UCSD-AML1 (cell line): ENCODE results near the gene KRTAP21-1.
"Not testable (repeated sequence)": the region's sequence is repeated elsewhere in the genome, so short reads cannot be mapped to it uniquely, and the experiment has no call there.

Experiments used
- DNase-seq: peaks from one replicate; lab custom pipeline; 2025; ENCODE audit not compliant: unreplicated experiment; lab: John Stamatoyannopoulos, UW

KRTAP21-1 gene

GRCh38 chr21:30755328-30755727 is at the start of gene KRTAP21-1:
Gene KRTAP21-1 (minus strand): TSS chr21:30755428. CDS start chr21:30755378, 50 bp downstream.
- not testable (repeated sequence) for DNase-seq

GRCh38 chr21:30800605-30801004 is 45.4 kb upstream of the KRTAP21-1 start:
- no peak for DNase-seq

GRCh38 chr21:30793581-30794314 is 38.5 kb upstream of the KRTAP21-1 start:
- no peak for DNase-seq

DNA sequence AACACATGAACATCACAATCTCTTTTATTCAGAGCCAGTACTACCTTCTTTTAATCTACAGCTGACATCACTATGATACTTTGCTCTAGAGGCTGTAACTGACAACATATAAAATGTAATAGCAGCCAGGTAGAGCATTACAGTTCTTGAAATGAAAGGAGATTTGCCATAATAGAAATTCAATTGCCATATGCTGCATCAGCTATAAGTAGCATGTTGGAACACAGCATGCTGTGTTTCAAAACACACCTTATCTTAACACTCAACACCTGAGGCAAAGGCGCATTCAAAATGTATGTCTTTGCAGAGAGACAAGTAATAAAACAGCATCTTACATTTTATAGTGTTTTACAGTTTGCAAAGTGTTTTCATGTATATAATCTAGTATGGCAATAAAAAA is 24.0 kb upstream of the KRTAP21-1 start:
- DNase-seq: no peak

DNA sequence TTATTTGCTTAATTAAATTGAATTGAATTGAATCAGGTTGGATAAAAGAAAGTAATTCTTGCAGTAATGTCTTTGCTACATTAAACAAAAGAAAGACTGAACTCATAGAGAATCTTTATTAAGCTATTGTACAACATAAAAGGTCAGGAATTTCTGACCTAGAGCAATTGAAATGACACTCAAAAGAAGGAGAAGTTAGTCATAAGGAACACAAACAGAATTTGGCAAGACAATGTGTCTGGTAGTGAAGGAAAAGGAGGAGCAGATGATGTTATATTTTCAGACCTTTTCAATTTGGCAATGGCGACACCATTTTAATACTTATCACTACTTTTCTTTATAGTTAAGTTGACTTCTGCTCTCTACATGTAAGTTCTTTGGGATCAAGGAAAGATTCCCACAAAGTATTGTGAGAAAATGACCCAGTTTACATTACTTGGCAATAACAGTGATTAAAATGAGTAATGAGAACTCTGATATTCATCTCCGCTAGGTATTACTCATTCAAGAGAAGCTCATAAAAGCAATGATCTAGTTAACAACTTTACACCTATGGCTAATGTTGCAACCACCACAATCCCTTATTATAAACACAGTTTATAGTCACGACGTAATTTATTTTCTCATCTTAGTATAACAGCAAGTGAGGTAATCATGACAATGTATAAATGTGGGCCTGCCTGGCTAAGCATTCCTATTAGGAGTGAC is 14.7 kb upstream of the KRTAP21-1 start:
- DNase-seq: no peak

GRCh38 chr21:30760776-30761175 is 5.5 kb upstream of the KRTAP21-1 start:
- no peak for DNase-seq

DNA sequence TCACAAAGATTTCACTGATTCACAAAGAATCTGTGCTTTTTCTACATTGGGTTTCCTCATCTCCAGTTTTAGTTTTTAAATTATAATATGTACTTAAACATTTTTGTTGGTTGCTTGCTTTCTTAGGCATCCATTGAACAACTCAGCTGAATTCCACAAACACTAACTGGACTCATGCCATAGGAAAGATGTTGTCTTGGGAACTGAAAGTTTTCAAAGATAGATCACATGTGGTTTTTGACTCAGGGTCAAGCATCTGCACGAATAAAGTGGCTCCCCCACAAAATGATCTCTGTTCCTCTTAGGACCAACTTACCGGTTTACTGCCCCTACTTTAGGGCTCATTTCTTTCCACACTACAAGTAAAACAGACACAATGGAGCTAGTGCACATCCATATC is 3.1 kb upstream of the KRTAP21-1 start:
- no peak for DNase-seq

DNA sequence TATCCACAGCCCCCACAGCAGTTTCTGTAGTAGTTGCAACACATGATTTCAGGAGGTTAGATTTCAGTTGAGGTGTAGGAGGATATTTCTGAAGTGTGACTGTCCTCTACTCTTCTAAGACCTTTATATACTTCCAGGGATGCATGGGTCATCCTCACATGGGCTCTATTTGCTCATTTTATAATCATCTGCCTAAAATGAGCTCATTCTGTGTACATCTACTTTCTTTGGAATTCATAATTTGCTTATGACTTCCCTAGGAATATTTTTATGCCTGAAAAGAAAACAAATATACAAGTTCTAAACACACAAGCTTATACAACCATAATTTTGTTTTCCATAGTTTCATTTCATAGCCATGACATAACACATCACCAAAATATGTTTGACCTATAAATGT is 8.1 kb downstream of the KRTAP21-1 start, which contains the start of gene KRTAP21-2:
Gene KRTAP21-2 (minus strand): TSS at position 101 of the 400 bp plus-strand sequence. CDS start 57 bp downstream, at position 44.
- no peak for DNase-seq

DNA sequence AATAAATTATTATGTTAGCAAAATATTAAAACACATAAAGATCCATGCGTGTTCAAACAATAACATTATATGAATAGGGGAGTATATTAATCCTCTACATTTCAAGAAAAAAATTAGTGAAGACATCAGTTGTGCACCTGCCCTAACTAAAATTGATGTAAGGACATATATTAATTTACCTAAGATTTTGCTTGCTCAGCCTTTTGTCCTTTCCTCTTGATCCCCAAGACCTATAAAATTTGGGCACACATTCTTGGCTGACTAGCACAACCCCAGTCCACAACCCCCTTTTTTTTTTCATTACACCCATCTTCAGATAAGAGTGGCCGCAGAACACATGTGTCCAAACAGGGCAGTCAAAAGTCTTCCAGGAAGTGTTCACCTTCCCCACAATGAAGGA is 14.8 kb downstream of the KRTAP21-1 start:
- DNase-seq: no peak

DNA sequence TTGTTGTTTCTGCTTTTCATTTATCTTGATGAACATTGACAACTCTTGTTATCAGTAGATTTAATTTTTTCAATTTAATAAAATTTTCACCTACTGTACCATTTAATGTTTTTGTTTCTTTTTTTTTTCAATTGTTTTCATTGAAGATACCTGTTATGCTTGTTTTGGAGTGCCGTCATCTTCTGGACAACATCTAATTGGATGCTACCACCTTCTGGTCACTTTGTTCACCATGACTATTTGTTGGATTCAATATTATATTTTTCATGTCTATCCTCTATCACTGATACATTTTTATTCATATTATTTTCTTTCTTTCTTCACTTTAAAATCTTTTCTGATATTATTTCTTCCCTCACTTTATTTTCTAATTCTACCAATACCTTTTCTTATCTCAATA is 22.2 kb downstream of the KRTAP21-1 start:
- no peak for DNase-seq

DNA sequence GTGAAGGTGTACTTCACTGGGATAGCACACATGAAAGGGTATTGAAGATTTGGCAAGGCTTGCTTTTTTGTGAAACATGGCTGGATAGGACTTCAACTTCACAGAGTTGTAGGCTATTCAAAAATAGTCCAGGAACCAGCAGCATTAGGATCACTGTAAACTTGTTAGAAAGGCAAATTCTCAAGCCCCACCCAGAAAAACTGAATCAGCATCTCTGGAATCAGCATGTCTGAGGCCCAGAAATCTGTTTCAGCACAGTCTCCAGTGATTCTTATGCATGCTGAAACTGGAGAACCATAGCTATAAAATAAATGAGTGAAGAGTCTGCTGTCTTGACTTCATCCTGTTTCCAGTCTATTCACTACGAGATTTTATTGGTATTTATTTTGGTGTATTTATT is 28.5 kb downstream of the KRTAP21-1 start:
- no peak for DNase-seq

DNA sequence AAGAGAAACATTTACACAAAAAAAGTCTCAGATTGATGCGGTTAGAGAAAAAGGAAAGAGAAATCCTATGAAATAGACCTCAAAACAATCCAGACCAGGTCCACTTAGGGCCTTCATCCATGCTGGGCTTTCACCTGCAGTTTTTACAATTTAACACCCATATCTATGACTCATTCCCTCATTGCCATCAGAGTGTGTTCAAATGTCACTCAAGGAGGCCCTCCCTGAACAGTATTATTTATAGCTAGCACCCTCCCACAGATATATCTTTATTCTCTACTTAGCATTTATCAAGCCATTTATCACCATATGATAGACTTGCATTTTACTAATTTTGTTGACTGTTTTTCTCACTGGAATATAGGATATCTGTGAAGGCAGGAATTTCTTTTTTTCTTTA is 35.8 kb downstream of the KRTAP21-1 start:
- DNase-seq: no peak

- no peak for DNase-seq
Measured at GRCh38 chr21:30718239-30718909, 36.9 kb downstream of the KRTAP21-1 start, which contains the start of gene KRTAP21-3. Gene KRTAP21-3 (minus strand): TSS chr21:30718777. CDS start chr21:30718759, 18 bp downstream.

GRCh38 chr21:30717105-30717504 is 38.1 kb downstream of the KRTAP21-1 start:
- no peak for DNase-seq

DNA sequence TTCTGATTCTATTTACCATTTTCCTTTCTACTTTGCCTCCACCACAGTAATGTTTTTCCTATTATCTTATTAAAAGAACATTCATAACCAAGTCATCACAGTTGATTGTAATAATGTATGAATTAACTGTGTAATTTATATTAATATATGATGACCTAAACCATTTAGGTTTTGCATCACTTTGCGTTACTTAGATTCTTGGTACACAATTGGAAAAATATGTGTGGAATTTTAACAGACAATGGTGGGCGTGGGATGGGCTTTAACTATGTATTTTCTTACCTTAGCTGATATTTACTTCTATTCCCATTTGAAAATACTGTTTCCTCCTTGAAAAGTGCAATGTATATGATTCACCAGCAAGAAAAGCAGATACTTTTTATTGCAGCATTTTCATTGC is 40.3 kb downstream of the KRTAP21-1 start:
- DNase-seq: no peak

DNA sequence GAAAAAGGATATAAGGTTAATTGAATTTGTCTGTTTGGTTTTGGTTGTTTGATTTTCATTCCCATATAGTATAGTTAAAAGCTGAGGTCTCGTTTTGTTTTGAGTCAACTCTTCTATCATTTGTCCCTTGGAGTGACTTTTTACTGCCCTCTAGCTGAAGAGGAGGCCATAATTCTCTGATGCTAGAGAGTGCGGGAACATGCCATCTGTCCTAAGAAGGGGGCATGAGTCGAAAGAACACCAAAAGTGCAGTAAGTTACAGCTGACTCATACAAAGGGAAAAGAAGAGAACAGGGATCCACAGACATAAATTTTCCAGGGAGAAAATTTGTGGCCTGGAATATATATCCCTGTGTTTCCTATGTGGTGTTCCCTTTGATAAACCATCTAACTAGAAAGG is 40.8 kb downstream of the KRTAP21-1 start:
- DNase-seq: no peak

GRCh38 chr21:30713766-30714165 is 41.5 kb downstream of the KRTAP21-1 start:
- no peak for DNase-seq

DNA sequence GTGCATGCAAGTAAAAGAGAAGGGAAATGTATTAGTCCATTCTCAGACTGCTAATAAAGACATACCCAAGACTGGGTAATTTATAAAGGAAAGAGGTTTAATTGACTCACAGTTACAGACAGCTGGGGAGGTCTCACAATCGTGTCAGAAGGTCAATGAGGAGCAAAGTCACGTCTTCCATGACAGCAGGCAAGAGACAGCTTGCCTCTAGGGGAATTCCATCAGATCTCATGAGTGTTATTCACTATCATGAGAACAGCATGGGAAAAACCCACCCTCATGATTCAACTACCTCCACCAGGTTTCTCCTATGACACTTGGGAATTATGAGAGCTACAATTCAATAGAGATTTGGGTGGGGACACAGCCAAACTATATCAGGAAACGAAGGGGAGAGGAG is 44.7 kb downstream of the KRTAP21-1 start:
- no peak for DNase-seq

GRCh38 chr21:30707409-30707808 is 47.8 kb downstream of the KRTAP21-1 start:
- no peak for DNase-seq
